Measurements from ENCODE around the gene LYVE1.

The LYVE1 gene

GRCh38 chr11:10609636-10610035 is 41.2 kb upstream of the LYVE1 start:
- Histone ChIP-seq H3K9ac (ENCODE audit: low read length) (no peak overlapping the region), H3K9me3 (replicated peaks; ENCODE audit: insufficient read depth, low read length) (no peaks in the 10 kb centered on the region), H3K27ac (ENCODE audit: low read length) (no peak overlapping the region), H3K4me1 (ENCODE audit: low read length) (peaks cover 15% of the 10 kb centered on the region), H3K79me2 (ENCODE audit: low read length) (no peaks in the 10 kb centered on the region), H3K4me3 (ENCODE audit: low read length) (no peak overlapping the region), H2AFZ (ENCODE audit: low read length) (no peak overlapping the region), H3K27me3 (replicated peaks; ENCODE audit: insufficient read depth, low read length) (no peaks in the 10 kb centered on the region), H4K20me1 (ENCODE audit: insufficient read depth, low read length) (no peaks in the 10 kb centered on the region), H3K36me3 (replicated peaks; ENCODE audit: insufficient read depth, low read length) (no peaks in the 10 kb centered on the region), H3K4me2 (ENCODE audit: low read depth, low read length) (no peak overlapping the region), H3K9me2 (replicated peaks; ENCODE audit: insufficient read depth, low read length) (no peaks in the 10 kb centered on the region), H3F3A (ENCODE audit: insufficient read depth, low read length) (no peaks in the 10 kb centered on the region)
- DNase-seq: no peak
- TF ChIP-seq EZH2 (optimal IDR thresholded peaks at IDR 0.05; ENCODE audit: low read depth, low read length): no peak
- TF ChIP-seq EZH2phosphoT487 (IDR thresholded peaks at IDR 0.05; ENCODE audit: low read length): no peak
- no peak for TF ChIP-seq CTCF (IDR thresholded peaks at IDR 0.05; ENCODE audit: low read length)

GRCh38 chr11:10608584-10608983 is 40.1 kb upstream of the LYVE1 start:
- no peak overlapping the region for H3K9ac ChIP-seq (ENCODE audit: low read length)

GRCh38 chr11:10607462-10608132 is 39.1 kb upstream of the LYVE1 start:
- Histone ChIP-seq H3K79me2 (ENCODE audit: low read length) (no peaks in the 10 kb centered on the region), H3K36me3 (replicated peaks; ENCODE audit: insufficient read depth, low read length) (no peaks in the 10 kb centered on the region), H3F3A (ENCODE audit: insufficient read depth, low read length) (no peaks in the 10 kb centered on the region), H3K4me2 (ENCODE audit: low read depth, low read length) (no peak overlapping the region), H3K9me2 (replicated peaks; ENCODE audit: insufficient read depth, low read length) (no peaks in the 10 kb centered on the region), H4K20me1 (ENCODE audit: insufficient read depth, low read length) (no peaks in the 10 kb centered on the region), H3K4me1 (ENCODE audit: low read length) (peaks cover 15% of the 10 kb centered on the region), H3K9ac (ENCODE audit: low read length) (no peak overlapping the region), H2AFZ (ENCODE audit: low read length) (no peak overlapping the region), H3K4me3 (ENCODE audit: low read length) (no peak overlapping the region), H3K9me3 (replicated peaks; ENCODE audit: insufficient read depth, low read length) (no peaks in the 10 kb centered on the region), H3K27ac (ENCODE audit: low read length) (no peak overlapping the region), H3K27me3 (replicated peaks; ENCODE audit: insufficient read depth, low read length) (no peaks in the 10 kb centered on the region)
- DNase-seq: no peak
- TF ChIP-seq CTCF (IDR thresholded peaks at IDR 0.05; ENCODE audit: low read length) (no peak), EZH2 (optimal IDR thresholded peaks at IDR 0.05; ENCODE audit: low read depth, low read length) (no peak), EZH2phosphoT487 (IDR thresholded peaks at IDR 0.05; ENCODE audit: low read length) (no peak)

More at GRCh38 chr11:10608584-10608983, 40.1 kb upstream of the LYVE1 start:
- no peak for DNase-seq
- no peaks in the 10 kb centered on the region for H3K79me2 ChIP-seq (ENCODE audit: low read length)
- TF ChIP-seq EZH2phosphoT487 (IDR thresholded peaks at IDR 0.05; ENCODE audit: low read length) (no peak), EZH2 (optimal IDR thresholded peaks at IDR 0.05; ENCODE audit: low read depth, low read length) (no peak), CTCF (IDR thresholded peaks at IDR 0.05; ENCODE audit: low read length) (no peak)
- no peak overlapping the region for H3K4me3 ChIP-seq (ENCODE audit: low read length)
- no peaks in the 10 kb centered on the region for H3K36me3 ChIP-seq (replicated peaks; ENCODE audit: insufficient read depth, low read length)
- no peaks in the 10 kb centered on the region for H4K20me1 ChIP-seq (ENCODE audit: insufficient read depth, low read length)
- H2AFZ ChIP-seq (ENCODE audit: low read length): no peak overlapping the region
- no peaks in the 10 kb centered on the region for H3K9me2 ChIP-seq (replicated peaks; ENCODE audit: insufficient read depth, low read length)
- no peaks in the 10 kb centered on the region for H3F3A ChIP-seq (ENCODE audit: insufficient read depth, low read length)
- no peaks in the 10 kb centered on the region for H3K27me3 ChIP-seq (replicated peaks; ENCODE audit: insufficient read depth, low read length)
- H3K4me1 ChIP-seq (ENCODE audit: low read length): peaks cover 15% of the 10 kb centered on the region
- H3K27ac ChIP-seq (ENCODE audit: low read length): no peak overlapping the region
- no peak overlapping the region for H3K4me2 ChIP-seq (ENCODE audit: low read depth, low read length)
- no peaks in the 10 kb centered on the region for H3K9me3 ChIP-seq (replicated peaks; ENCODE audit: insufficient read depth, low read length)

Measured in MM.1S (cell line).